ENCODE measurements around the gene KLK8. TPM values are rescaled to one million over a fixed set of nuclear protein-coding genes. Genes with fewer than 3 reads are reported as not detected.
"Not testable (repeated sequence)": the region's sequence is repeated elsewhere in the genome, so short reads cannot be mapped to it uniquely, and the experiment has no call there.

Gene KLK8
- total and polyA plus RNA-seq, 7 donors = not detected

GRCh38 chr19:50992666-50993035 lies 8.8 kb downstream of the KLK8 start:
- no peak for TF ChIP-seq EP300 (IDR thresholded peaks at IDR 0.05)
- no peak for TF ChIP-seq CTCF (IDR thresholded peaks at IDR 0.05)
- TF ChIP-seq POLR2AphosphoS5 (IDR thresholded peaks at IDR 0.05) = no peak
- no peak for TF ChIP-seq POLR2A (IDR thresholded peaks at IDR 0.05)
- no peaks in the 10 kb centered on the region for H3K27me3 ChIP-seq
- intact Hi-C loops (cut with DNase I) = no loop called here
- no peaks in the 10 kb centered on the region for H3K4me1 ChIP-seq
- no peak overlapping the region for H3K27ac ChIP-seq
- 52 to 75% methylated on average over 2 of the region's 2 CpGs for WGBS, 2 donors
- peak; percentile 2 for DNase-seq
- no peak overlapping the region for H3K4me3 ChIP-seq
- H3K36me3 ChIP-seq = no peaks in the 10 kb centered on the region
- no peaks in the 10 kb centered on the region for H3K9me3 ChIP-seq

GRCh38 chr19:50984416-50984815 lies 17.0 kb downstream of the KLK8 start:
- DNase-seq = peak; percentile 28
- H3K9me3 ChIP-seq; H3K4me1 ChIP-seq; intact Hi-C loops (cut with DNase I); H3K36me3 ChIP-seq; H3K27ac ChIP-seq; H3K4me3 ChIP-seq: not testable (repeated sequence)
- peaks cover 5 to 33% (median 7%) of the 10 kb centered on the region in 3 donors for H3K27me3 ChIP-seq
- 85 to 87% methylated on average over 14 of the region's 14 CpGs for WGBS, 2 donors

DNA sequence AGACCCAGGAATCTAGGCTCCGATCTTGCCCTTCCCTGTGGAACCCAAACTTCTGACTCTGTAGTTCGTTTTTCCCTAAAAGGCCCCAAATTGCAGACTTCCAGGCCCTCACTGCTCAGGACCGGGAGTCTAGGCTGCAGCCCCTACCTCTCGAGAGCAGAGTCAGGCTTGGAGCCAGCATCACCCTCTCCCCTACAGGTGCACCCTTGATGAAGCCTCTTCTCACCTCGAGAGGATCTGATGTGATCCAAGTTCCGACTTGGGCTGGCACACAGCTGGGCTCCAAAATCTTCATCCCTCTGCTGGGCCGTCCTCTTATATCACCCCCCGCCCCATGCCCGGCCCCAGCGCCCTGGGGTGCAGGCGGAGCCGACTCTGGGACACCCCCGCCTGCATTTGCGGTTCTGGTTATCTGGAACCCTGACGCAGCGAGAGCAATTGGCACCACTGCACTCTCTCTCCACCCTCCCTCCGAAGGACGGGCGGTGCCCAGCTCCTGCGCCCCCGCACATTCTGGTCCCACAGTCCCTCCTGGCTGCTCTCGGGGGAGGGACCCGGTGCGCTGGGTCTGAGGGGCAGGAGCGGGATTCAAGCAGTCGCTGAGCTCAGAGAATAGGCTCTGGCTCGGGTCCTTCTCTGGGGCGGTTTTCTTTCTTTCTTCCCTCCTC lies 17.6 kb downstream of the KLK8 start, which contains the start of gene KLK7:
TSS of gene KLK7 (minus strand) at position 293 of the 668 bp plus-strand sequence. CDS start 1,518 bp downstream, outside the sequence.
- Histone ChIP-seq H3K27me3 (peaks cover 5 to 34% (median 7%) of the 10 kb centered on the region in 3 donors), H3K9me3 (no peaks in the 10 kb centered on the region), H3K4me1 (no peaks in the 10 kb centered on the region), H3K36me3 (no peaks in the 10 kb centered on the region), H3K4me3 (no peak within 1 kb of the TSS), H3K27ac (no peak within 1 kb of the TSS)
- TF ChIP-seq EP300 (IDR thresholded peaks at IDR 0.05) (no peak), POLR2AphosphoS5 (IDR thresholded peaks at IDR 0.05) (no peak), CTCF (IDR thresholded peaks at IDR 0.05) (no peak), POLR2A (IDR thresholded peaks at IDR 0.05) (no peak)
- 19 to 34% methylated on average over 28 of the region's 28 CpGs for WGBS, 2 donors
- peak; percentile 34 for DNase-seq
- intact Hi-C loops (cut with DNase I) = no loop called here

DNA sequence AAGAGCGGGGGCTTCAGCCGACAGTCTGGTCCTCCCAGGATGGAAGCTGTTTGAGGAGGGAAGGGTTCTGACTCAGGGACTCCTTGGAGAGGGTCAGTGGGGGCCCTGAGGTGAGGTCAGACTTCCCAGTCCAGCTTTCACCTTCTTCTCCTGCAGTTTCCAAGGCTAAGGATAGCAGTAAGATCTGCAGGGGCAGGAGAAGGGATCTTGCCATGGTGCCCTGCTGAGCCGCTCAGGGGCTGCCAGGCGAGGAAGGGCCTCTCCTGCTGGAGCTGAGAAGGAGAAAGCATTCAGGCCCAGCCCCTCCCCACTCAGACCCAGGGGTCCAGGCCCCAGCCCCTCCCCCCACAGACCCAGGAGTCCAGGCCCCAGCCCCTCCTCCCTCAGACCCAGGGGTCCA lies 19.2 kb downstream of the KLK8 start:
- 79 to 81% methylated on average over 4 of the region's 4 CpGs for WGBS, 2 donors
- TF ChIP-seq CTCF (IDR thresholded peaks at IDR 0.05) (no peak), POLR2AphosphoS5 (IDR thresholded peaks at IDR 0.05) (no peak), POLR2A (IDR thresholded peaks at IDR 0.05) (no peak), EP300 (IDR thresholded peaks at IDR 0.05) (no peak)

DNA sequence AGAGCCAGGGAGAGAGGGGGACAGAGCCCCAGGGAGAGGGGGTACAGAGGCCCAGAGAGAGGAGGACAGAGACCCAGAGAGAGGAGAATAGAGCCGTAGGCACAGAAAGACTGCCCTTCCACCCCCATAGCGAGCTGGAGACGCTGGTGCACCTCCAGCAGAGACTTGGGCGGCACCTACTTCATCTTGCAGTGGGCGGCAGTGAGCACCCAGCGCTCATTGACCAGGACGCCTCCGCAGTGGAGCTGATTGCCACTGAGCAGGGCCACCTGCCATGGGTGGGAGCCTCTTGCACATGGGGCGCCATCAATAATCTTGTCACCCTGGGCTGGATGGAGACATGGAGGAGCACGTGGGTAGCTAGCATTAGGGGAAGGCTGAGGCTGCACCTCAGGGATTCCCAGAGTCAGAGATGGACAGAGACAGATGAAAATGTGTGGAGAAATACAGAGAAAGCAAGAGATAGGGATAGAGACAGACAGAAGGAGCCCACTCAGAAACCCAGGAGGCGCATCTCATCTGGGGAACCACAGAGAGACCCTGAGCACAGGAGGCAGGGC lies 19.7 kb downstream of the KLK8 start:
- Histone ChIP-seq H3K4me3 (no peak overlapping the region), H3K27ac (no peak overlapping the region), H3K36me3 (no peaks in the 10 kb centered on the region), H3K9me3 (no peaks in the 10 kb centered on the region), H3K4me1 (no peaks in the 10 kb centered on the region), H3K27me3 (peaks cover 5 to 48% (median 7%) of the 10 kb centered on the region in 3 donors)
- DNase-seq = peak; percentile 37
- TF ChIP-seq POLR2A (IDR thresholded peaks at IDR 0.05) = no peak
- TF ChIP-seq CTCF (IDR thresholded peaks at IDR 0.05) = no peak
- intact Hi-C loops (cut with DNase I) = no loop called here
- 64 to 71% methylated on average over 11 of the region's 11 CpGs for WGBS, 2 donors

More for the DNA sequence above, 19.2 kb downstream of the KLK8 start:
- no peaks in the 10 kb centered on the region for H3K9me3 ChIP-seq
- no peaks in the 10 kb centered on the region for H3K36me3 ChIP-seq
- no peak overlapping the region for H3K27ac ChIP-seq
- H3K4me1 ChIP-seq = no peaks in the 10 kb centered on the region
- no peak overlapping the region for H3K4me3 ChIP-seq
- peaks cover 5 to 43% (median 7%) of the 10 kb centered on the region in 3 donors for H3K27me3 ChIP-seq
- intact Hi-C loops (cut with DNase I) = no loop called here
- peak; percentile 30 for DNase-seq

All from sigmoid colon (tissue), 7 donors.